H9 (cell line): Measurements from ENCODE around the gene BTBD7. TPM values are rescaled to one million over a fixed set of nuclear protein-coding genes. Genes with fewer than 3 reads are reported as not detected.
"Not testable (repeated sequence)": the region's sequence is repeated elsewhere in the genome, so short reads cannot be mapped to it uniquely, and the experiment has no call there.

Experiments used
- DNase-seq: peaks from one replicate; pipeline ENCODE4 v3.0.0-alpha.2; 2017
- H2AFZ ChIP-seq: one replicate; pipeline ENCODE4 v1.6.1; 2013; ENCODE audit warnings: mild to moderate bottlenecking, low read length, control low read depth, moderate library complexity
- H2AK5ac ChIP-seq: 2 replicates; pipeline ENCODE4 v1.6.1; 2013; ENCODE audit warnings: low read length, control low read depth, mixed read lengths; ENCODE audit not compliant: insufficient read length
- H2BK120ac ChIP-seq: one replicate; pipeline ENCODE4 v1.6.1; 2013; ENCODE audit warnings: low read depth, mild to moderate bottlenecking, low read length, control low read depth, inconsistent platforms; ENCODE audit not compliant: poor library complexity, severe bottlenecking
- H2BK12ac ChIP-seq: 2 replicates; pipeline ENCODE4 v1.6.1; 2013; ENCODE audit warnings: low read length, control low read depth, mixed read lengths, low read depth; ENCODE audit not compliant: insufficient read length
- H2BK15ac ChIP-seq: 2 replicates; pipeline ENCODE4 v1.6.1; 2013; ENCODE audit warnings: low read depth, low read length, control low read depth
- H2BK20ac ChIP-seq: one replicate; pipeline ENCODE4 v1.6.1; 2013; ENCODE audit warnings: low read depth, mild to moderate bottlenecking, low read length, control low read depth, inconsistent platforms; ENCODE audit not compliant: poor library complexity, severe bottlenecking
- H2BK5ac ChIP-seq: 2 replicates; pipeline ENCODE4 v1.6.1; 2013; ENCODE audit warnings: low read length, control low read depth, mixed read lengths; ENCODE audit not compliant: insufficient read length
- H3K14ac ChIP-seq: 2 replicates; pipeline ENCODE4 v1.6.1; 2013; ENCODE audit warnings: low read length, control low read depth; ENCODE audit not compliant: insufficient read depth
- H3K18ac ChIP-seq: 2 replicates; pipeline ENCODE4 v1.6.1; 2013; ENCODE audit warnings: low read depth, mild to moderate bottlenecking, mixed read lengths, low read length, control low read depth; ENCODE audit not compliant: insufficient read length
- H3K23ac ChIP-seq: 2 replicates; pipeline ENCODE4 v1.6.1; 2013; ENCODE audit warnings: low read length, control low read depth, mixed read lengths, low read depth; ENCODE audit not compliant: insufficient read length
- H3K23me2 ChIP-seq: 2 replicates; pipeline ENCODE4 v1.6.1; 2013; ENCODE audit warnings: low read depth, mild to moderate bottlenecking, mixed read lengths, low read length, control low read depth; ENCODE audit not compliant: insufficient read length, poor library complexity, severe bottlenecking
- H3K27ac ChIP-seq: 2 replicates; pipeline ENCODE4 v1.5.1; 2013; ENCODE audit warnings: low read length, control low read depth, mixed read lengths, low read depth; ENCODE audit not compliant: insufficient read length
- H3K27me3 ChIP-seq: 2 replicates; pipeline ENCODE4 v1.6.1; 2013; ENCODE audit warnings: low read length, control low read depth, inconsistent platforms; ENCODE audit not compliant: insufficient read depth
- H3K4ac ChIP-seq: 2 replicates; pipeline ENCODE4 v1.6.1; 2013; ENCODE audit warnings: low read depth, mild to moderate bottlenecking, control low read depth, inconsistent platforms, low read length, moderate library complexity
- H3K4me1 ChIP-seq: 2 replicates; pipeline ENCODE4 v1.6.1; 2013; ENCODE audit warnings: low read length, control low read depth, inconsistent platforms; ENCODE audit not compliant: insufficient read depth
- H3K4me2 ChIP-seq: 2 replicates; pipeline ENCODE4 v1.6.1; 2013; ENCODE audit warnings: low read length, control low read depth, mixed read lengths; ENCODE audit not compliant: insufficient read length, insufficient read depth
- H3K56ac ChIP-seq: 2 replicates; pipeline ENCODE4 v1.6.1; 2013; ENCODE audit warnings: low read depth, mild to moderate bottlenecking, mixed read lengths, low read length, control low read depth; ENCODE audit not compliant: insufficient read length
- H3K79me1 ChIP-seq: 2 replicates; pipeline ENCODE4 v1.6.1; 2013; ENCODE audit warnings: low read depth, mild to moderate bottlenecking, moderate library complexity, low read length, control low read depth, inconsistent platforms; ENCODE audit not compliant: insufficient read depth, poor library complexity, severe bottlenecking
- H3K79me2 ChIP-seq: 2 replicates; pipeline ENCODE4 v1.6.1; 2013; ENCODE audit warnings: low read length, control low read depth, inconsistent platforms; ENCODE audit not compliant: insufficient read depth
- H3K9ac ChIP-seq: 2 replicates; pipeline ENCODE4 v1.6.1; 2013; ENCODE audit warnings: low read length, control low read depth, mixed read lengths; ENCODE audit not compliant: insufficient read length; ENCODE audit errors: extremely low read depth
- H3K9me3 ChIP-seq: one replicate; pipeline ENCODE4 v1.6.1; 2013; ENCODE audit warnings: low read depth, low read length, inconsistent platforms; ENCODE audit not compliant: control insufficient read depth
- H3T11ph ChIP-seq: one replicate; pipeline ENCODE4 v1.6.1; 2013; ENCODE audit warnings: mild to moderate bottlenecking, low read length, control low read depth, inconsistent platforms
- H4K20me1 ChIP-seq: one replicate; pipeline ENCODE4 v1.6.1; 2013; ENCODE audit not compliant: control insufficient read depth, insufficient read length, insufficient read depth
- H4K5ac ChIP-seq: 2 replicates; pipeline ENCODE4 v1.6.1; 2013; ENCODE audit warnings: low read depth, mild to moderate bottlenecking, mixed read lengths, low read length, control low read depth; ENCODE audit not compliant: insufficient read length
- H4K8ac ChIP-seq: replicated peaks from 2 replicates; pipeline ENCODE4 v1.6.1; 2013; ENCODE audit warnings: low read length, control low read depth, mixed read lengths, low read depth; ENCODE audit not compliant: insufficient read length
- H4K91ac ChIP-seq: 2 replicates; pipeline ENCODE4 v1.6.1; 2013; ENCODE audit warnings: low read depth, mild to moderate bottlenecking, moderate library complexity, mixed read lengths, low read length, control low read depth; ENCODE audit not compliant: insufficient read length
- H3K27ac Mint-ChIP-seq, 3 experiments: 2 replicates in 2 of 3; 3 replicates in 1 of 3; pipeline ENCODE4 v1.8.0; 2020 to 2021; ENCODE audit warnings: mixed read lengths in 3 of 3, mild to moderate bottlenecking in 1 of 3, moderate library complexity in 1 of 3
- H3K27me3 Mint-ChIP-seq: 2 replicates; pipeline ENCODE4 v1.8.0; 2021; ENCODE audit warnings: low read depth, mild to moderate bottlenecking, moderate library complexity, mixed read lengths
- H3K36me3 Mint-ChIP-seq, 3 experiments: 2 replicates in 2 of 3; 3 replicates in 1 of 3; pipeline ENCODE4 v1.8.0; 2020 to 2021; ENCODE audit warnings: low read depth in 3 of 3, mixed read lengths in 3 of 3; ENCODE audit not compliant: insufficient read depth in 1 of 3
- H3K4me1 Mint-ChIP-seq, 2 experiments: 2 replicates each; pipeline ENCODE4 v1.8.0; 2020; ENCODE audit warnings: mixed read lengths in 2 of 2
- H3K4me3 Mint-ChIP-seq, 2 experiments: 2 replicates in 1 of 2; 3 replicates in 1 of 2; pipeline ENCODE4 v1.8.0; 2020 to 2021; ENCODE audit warnings: mild to moderate bottlenecking in 2 of 2, mixed read lengths in 2 of 2, moderate library complexity in 1 of 2
- H3K9me3 Mint-ChIP-seq, 2 experiments: 2 replicates in 1 of 2; 3 replicates in 1 of 2; pipeline ENCODE4 v1.8.0; 2020; ENCODE audit warnings: mild to moderate bottlenecking in 2 of 2, mixed read lengths in 2 of 2, moderate library complexity in 1 of 2
- CTCF ChIP-seq: fragments of 200-600 bp; sonication (generic); conservative IDR thresholded peaks from 3 replicates; pipeline ENCODE4 v1.8.0; 2021; ENCODE audit warnings: antibody characterized with exemption, mild to moderate bottlenecking
- WGBS: extraction: QIAGEN DNeasy Blood & Tissue Kit; methylation state at CpG from one replicate; pipeline ENCODE4 v1.1.7; 2013; ENCODE audit warnings: missing lambda C conversion rate, low lambda C conversion rate, mixed read lengths; ENCODE audit not compliant: insufficient read length; ENCODE audit errors: extremely low coverage; 5-methylcytosine and 5-hydroxymethylcytosine counted together
- total RNA-seq: library from RNA; stranded (reverse); gene quantifications from 2 replicates; pipeline ENCODE4 v1.2.1, GENCODE V29; 2021

BTBD7 gene
- total RNA-seq, 1 experiment from 2014 or later, result 44.1 TPM

- Histone ChIP-seq H4K5ac (no peak overlapping the region), H2BK120ac (no peak overlapping the region), H2BK15ac (no peak overlapping the region), H3K4me2 (no peak overlapping the region), H3K14ac (no peak overlapping the region), H3K9ac (no peak overlapping the region), H2BK5ac (no peak overlapping the region), H3T11ph (no peak overlapping the region), H4K8ac (no peak overlapping the region), H3K27me3 (no peaks in the 10 kb centered on the region), H2BK12ac (no peak overlapping the region), H3K79me1 (no peaks in the 10 kb centered on the region), H2AFZ (no peak overlapping the region), H3K4ac (no peak overlapping the region), H3K4me1 (no peaks in the 10 kb centered on the region), H3K23me2 (no peaks in the 10 kb centered on the region), H3K27ac (no peak overlapping the region), H3K18ac (no peak overlapping the region), H3K56ac (no peak overlapping the region), H3K9me3 (no peaks in the 10 kb centered on the region), H2AK5ac (no peak overlapping the region), H4K91ac (no peak overlapping the region), H3K23ac (no peak overlapping the region), H4K20me1 (no peaks in the 10 kb centered on the region), H2BK20ac (no peak overlapping the region), H3K79me2 (no peaks in the 10 kb centered on the region)
- Mint-ChIP-seq H3K4me3 (no peak overlapping the region), H3K36me3 (no peaks in the 10 kb centered on the region; a peak in 1 of 7 replicates), H3K4me1 (no peaks in the 10 kb centered on the region), H3K27me3 (no peaks in the 10 kb centered on the region), H3K9me3 (peaks cover 4 to 7% of the 10 kb centered on the region in 2 experiments; a peak in 2 of 5 replicates), H3K27ac (no peak overlapping the region)
- TF ChIP-seq CTCF, result no peak
- DNase-seq, result no peak
- no CpG with 5 or more reads among the region's 5 CpGs for WGBS
These were observed 36.3 kb upstream of the BTBD7 start for GRCh38 chr14:93368996-93369712.

GRCh38 chr14:93354873-93355272 lies 22.0 kb upstream of the BTBD7 start:
- not testable (repeated sequence) for H3K79me2 ChIP-seq, H3K23ac ChIP-seq, H4K20me1 ChIP-seq, H3K79me1 ChIP-seq, H3K27me3 ChIP-seq, H4K91ac ChIP-seq, H3K27ac ChIP-seq, H3K56ac ChIP-seq, H3K4me3 Mint-ChIP-seq, H3K27ac Mint-ChIP-seq, H3K9ac ChIP-seq, H2BK120ac ChIP-seq, H3K4me1 Mint-ChIP-seq, H3T11ph ChIP-seq, H3K4ac ChIP-seq, H2BK15ac ChIP-seq, H4K8ac ChIP-seq, H3K36me3 Mint-ChIP-seq, H2AFZ ChIP-seq, H3K14ac ChIP-seq, H2BK12ac ChIP-seq, H3K27me3 Mint-ChIP-seq, H3K23me2 ChIP-seq, H3K4me2 ChIP-seq, H3K18ac ChIP-seq, H2BK20ac ChIP-seq, H4K5ac ChIP-seq, DNase-seq, H2AK5ac ChIP-seq, H3K9me3 ChIP-seq, H2BK5ac ChIP-seq, H3K4me1 ChIP-seq
- WGBS, result no CpG with 5 or more reads among the region's 6 CpGs
- H3K9me3 Mint-ChIP-seq, result peaks cover 3 to 11% of the 10 kb centered on the region in 2 experiments; a peak in 3 of 5 replicates
